SJCRH30 (cell line): Measurements from ENCODE around the gene MRO. TPM values are rescaled to one million over a fixed set of nuclear protein-coding genes. Genes with fewer than 3 reads are reported as not detected.
"Not testable (repeated sequence)": the region's sequence is repeated elsewhere in the genome, so short reads cannot be mapped to it uniquely, and the experiment has no call there.

Experiments used
- DNase-seq, 2 experiments: peaks; one replicate each; pipeline ENCODE4 v3.0.0-alpha.2; 2015 to 2020
- H3K27ac ChIP-seq: fragments of 250-450 bp; sonication (Bioruptor Pico); 2 replicates; pipeline ENCODE4 v1.5.1; 2020; ENCODE audit warnings: mild to moderate bottlenecking, moderate library complexity
- H3K27me3 ChIP-seq: fragments of 250-450 bp; sonication (Bioruptor Pico); 2 replicates; pipeline ENCODE4 v1.5.1; 2020; ENCODE audit warnings: mild to moderate bottlenecking, moderate library complexity
- H3K36me3 ChIP-seq: fragments of 250-450 bp; sonication (Bioruptor Pico); 2 replicates; pipeline ENCODE4 v1.5.1; 2020; ENCODE audit warnings: mild to moderate bottlenecking, moderate library complexity
- H3K4me1 ChIP-seq: fragments of 250-450 bp; sonication (Bioruptor Pico); 2 replicates; pipeline ENCODE4 v1.5.1; 2020; ENCODE audit warnings: mild to moderate bottlenecking, moderate library complexity
- H3K4me3 ChIP-seq: fragments of 250-450 bp; sonication (Bioruptor Pico); 2 replicates; pipeline ENCODE4 v1.5.1; 2020; ENCODE audit warnings: mild to moderate bottlenecking, moderate library complexity
- H3K9me3 ChIP-seq: fragments of 250-450 bp; sonication (Bioruptor Pico); replicated peaks from 2 replicates; pipeline ENCODE4 v1.5.1; 2020; ENCODE audit warnings: mild to moderate bottlenecking, moderate library complexity
- total RNA-seq: library from RNA; depleted of rRNA; stranded (reverse); fragments of >200 nt; shearing (Covaris generic); gene quantifications from 2 replicates; pipeline ENCODE4 v1.2.3, GENCODE V29; 2014; rRNA removed

Gene MRO
- 0.03 and 0.06 TPM in 2 replicates for total RNA-seq

DNA sequence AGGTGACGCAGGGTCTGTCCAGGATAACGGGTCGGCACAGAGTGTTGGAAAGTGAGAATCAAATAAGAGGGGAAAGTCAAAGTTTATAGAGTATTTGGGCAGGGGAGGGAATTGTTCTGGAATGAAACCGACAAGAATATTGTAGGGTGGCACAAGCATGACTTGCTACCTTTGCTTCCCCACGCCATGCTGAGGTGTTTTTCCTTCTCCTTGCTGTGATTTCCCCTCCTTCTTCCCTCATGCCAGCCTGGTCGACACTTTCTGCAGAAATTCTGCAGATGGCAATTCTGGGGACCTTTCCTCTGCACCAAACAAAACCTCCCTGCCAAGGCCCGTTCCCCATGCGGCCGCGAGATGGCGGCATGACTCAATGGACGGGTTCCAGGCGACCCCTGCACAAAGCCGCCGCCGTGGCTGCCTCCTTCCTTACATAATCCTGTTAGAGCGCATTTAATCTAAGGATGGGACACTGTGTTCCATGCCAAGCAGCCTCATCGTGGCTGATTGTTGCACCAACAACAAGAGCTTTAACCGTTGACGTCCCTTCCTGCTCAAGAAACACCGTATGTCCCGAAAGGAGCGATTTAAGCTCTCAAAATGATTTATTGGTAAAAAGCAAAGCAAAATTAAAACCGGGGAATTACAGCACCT, at the start of gene MRO:
TSS of gene MRO (minus strand) at position 289 of the 651 bp plus-strand sequence. CDS start 10,616 bp downstream, outside the sequence.
- no peaks in the 10 kb centered on the region for H3K9me3 ChIP-seq
- H3K4me3 ChIP-seq: peak within 1 kb of the TSS; percentile 21
- H3K36me3 ChIP-seq: no peaks in the 10 kb centered on the region
- DNase-seq: peak; percentile 62 to 81
- peaks cover 4% of the 10 kb centered on the region; the same call in 1 of the 2 replicates for H3K4me1 ChIP-seq
- no peaks in the 10 kb centered on the region for H3K27me3 ChIP-seq
- H3K27ac ChIP-seq: no peak within 1 kb of the TSS

- DNase-seq: no peak
- Histone ChIP-seq H3K9me3 (no peaks in the 10 kb centered on the region), H3K27me3 (no peaks in the 10 kb centered on the region), H3K27ac (no peak overlapping the region), H3K36me3 (no peaks in the 10 kb centered on the region), H3K4me3 (no peak overlapping the region), H3K4me1 (peaks cover 15% of the 10 kb centered on the region)
These were observed 49.3 kb upstream of the MRO start for GRCh38 chr18:50869150-50869549.

GRCh38 chr18:50866765-50867164, 46.9 kb upstream of the MRO start:
- no peak for DNase-seq
- Histone ChIP-seq H3K4me3 (no peak overlapping the region), H3K4me1 (peaks cover 26% of the 10 kb centered on the region), H3K36me3 (no peaks in the 10 kb centered on the region), H3K9me3 (no peaks in the 10 kb centered on the region), H3K27me3 (no peaks in the 10 kb centered on the region), H3K27ac (no peak overlapping the region)

DNA sequence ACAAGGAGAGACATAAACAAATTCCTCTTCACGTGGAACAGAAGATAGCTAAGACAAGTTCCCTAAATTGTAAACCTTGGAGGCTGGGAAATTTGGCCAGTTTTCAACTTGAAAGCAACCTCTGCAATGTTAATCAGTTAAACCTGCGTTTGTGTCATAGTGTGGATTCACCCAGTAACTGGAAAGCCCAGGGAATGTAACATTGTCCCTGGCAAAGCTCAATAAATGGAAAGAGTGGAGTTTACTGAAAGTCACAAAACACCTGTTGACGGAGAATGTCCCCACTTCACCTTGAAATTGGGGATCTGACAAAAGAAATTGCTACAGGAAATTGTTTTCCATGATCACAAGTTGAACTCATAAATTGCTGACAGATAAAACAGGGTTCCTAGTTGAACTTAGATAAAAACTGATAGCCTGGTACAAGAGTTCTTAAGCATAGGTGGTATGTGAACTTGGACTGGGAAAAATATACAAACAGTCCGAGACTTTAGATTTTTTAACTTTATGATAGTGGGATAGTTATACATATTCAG, 44.1 kb upstream of the MRO start:
- Histone ChIP-seq H3K4me1 (peaks cover 14% of the 10 kb centered on the region), H3K9me3 (no peaks in the 10 kb centered on the region), H3K27ac (no peak overlapping the region), H3K4me3 (no peak overlapping the region), H3K27me3 (no peaks in the 10 kb centered on the region), H3K36me3 (no peaks in the 10 kb centered on the region)
- DNase-seq: no peak

- no peaks in the 10 kb centered on the region for H3K9me3 ChIP-seq
- H3K27ac ChIP-seq: no peak overlapping the region
- H3K4me1 ChIP-seq: peaks cover 11% of the 10 kb centered on the region
- no peaks in the 10 kb centered on the region for H3K36me3 ChIP-seq
- no peak for DNase-seq
- no peak overlapping the region for H3K4me3 ChIP-seq
- no peaks in the 10 kb centered on the region for H3K27me3 ChIP-seq
These were observed 42.6 kb upstream of the MRO start for GRCh38 chr18:50862401-50862800.

- Histone ChIP-seq H3K27ac (no peak overlapping the region), H3K4me1 (peaks cover 11% of the 10 kb centered on the region), H3K4me3 (no peak overlapping the region), H3K27me3 (no peaks in the 10 kb centered on the region), H3K9me3 (no peaks in the 10 kb centered on the region), H3K36me3 (no peaks in the 10 kb centered on the region)
- no peak for DNase-seq
These were observed 41.8 kb upstream of the MRO start for GRCh38 chr18:50861617-50862016.

DNA sequence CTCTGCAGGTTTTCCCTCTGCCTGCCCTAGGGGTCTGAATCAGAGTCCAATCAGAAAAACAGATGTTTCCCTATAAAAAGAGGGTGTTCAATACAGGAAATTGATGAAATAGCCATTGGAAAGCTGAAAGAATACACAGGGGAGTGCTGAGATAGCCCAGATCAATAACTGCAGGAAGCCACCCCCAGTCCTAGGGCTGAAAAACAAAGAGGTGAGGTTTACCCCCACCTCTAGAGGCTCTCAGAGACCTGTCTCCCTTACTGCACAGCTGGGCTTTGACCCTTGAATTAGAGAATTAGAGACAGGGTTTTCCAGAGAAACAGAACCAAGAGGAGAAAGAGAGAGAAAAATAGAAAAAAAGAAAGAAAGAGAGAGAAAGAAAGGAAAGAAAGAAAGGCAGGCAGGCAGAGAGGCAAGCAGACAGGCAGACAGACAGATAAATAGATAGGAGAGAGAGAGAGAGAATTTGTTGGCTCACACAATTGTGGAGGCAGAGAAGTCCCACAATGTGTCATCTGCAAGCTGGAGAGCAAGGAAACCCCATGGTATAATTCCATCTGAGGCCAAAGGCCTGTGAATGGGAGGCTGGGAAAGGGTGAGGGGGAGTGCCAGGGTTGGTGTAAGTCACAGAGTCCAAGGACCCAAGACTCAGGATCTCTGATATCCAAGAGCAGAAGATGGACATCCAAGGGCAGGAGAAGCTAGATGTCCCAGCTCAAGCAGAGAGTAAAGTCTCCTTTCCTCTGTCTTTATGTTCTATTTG, 40.2 kb upstream of the MRO start:
- Histone ChIP-seq H3K27me3 (no peaks in the 10 kb centered on the region), H3K4me1 (peaks cover 11% of the 10 kb centered on the region), H3K9me3 (no peaks in the 10 kb centered on the region), H3K4me3 (no peak overlapping the region), H3K36me3 (no peaks in the 10 kb centered on the region), H3K27ac (no peak overlapping the region)
- DNase-seq: no peak

GRCh38 chr18:50857694-50858093, 37.9 kb upstream of the MRO start:
- no peaks in the 10 kb centered on the region for H3K36me3 ChIP-seq
- H3K4me1 ChIP-seq: peaks cover under 1% of the 10 kb centered on the region; the same call in 1 of the 2 replicates
- H3K27me3 ChIP-seq: no peaks in the 10 kb centered on the region
- DNase-seq: no peak
- H3K9me3 ChIP-seq: no peaks in the 10 kb centered on the region
- no peak overlapping the region for H3K4me3 ChIP-seq
- no peak overlapping the region for H3K27ac ChIP-seq

DNA sequence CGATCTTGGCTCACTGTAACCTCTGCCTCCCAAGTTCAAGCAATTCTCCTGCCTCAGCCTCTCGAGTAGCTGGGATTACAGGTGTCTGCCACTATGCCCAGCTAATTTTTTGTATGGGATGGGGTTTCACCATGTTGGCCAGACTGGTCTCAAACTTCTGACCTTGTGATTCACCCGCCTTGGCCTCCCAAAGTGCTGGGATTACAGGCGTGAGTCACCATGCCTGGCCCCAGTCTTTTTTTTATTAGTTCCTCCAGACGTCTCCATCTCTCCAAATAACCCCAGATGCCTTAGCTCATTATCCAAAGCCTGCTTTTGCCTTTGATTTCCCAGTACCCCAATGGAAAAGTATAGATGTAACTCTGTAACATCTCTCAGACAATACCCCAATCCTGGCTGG, 37.4 kb upstream of the MRO start:
- H3K4me1 ChIP-seq, H3K27me3 ChIP-seq, H3K4me3 ChIP-seq, DNase-seq, H3K36me3 ChIP-seq, H3K27ac ChIP-seq, H3K9me3 ChIP-seq: not testable (repeated sequence)

- DNase-seq: no peak
- no peak overlapping the region for H3K27ac ChIP-seq
- H3K4me3 ChIP-seq: no peak overlapping the region
- no peaks in the 10 kb centered on the region for H3K36me3 ChIP-seq
- no peaks in the 10 kb centered on the region for H3K4me1 ChIP-seq
- no peaks in the 10 kb centered on the region for H3K9me3 ChIP-seq
- H3K27me3 ChIP-seq: no peaks in the 10 kb centered on the region
These were observed 36.4 kb upstream of the MRO start for GRCh38 chr18:50855976-50856757.

DNA sequence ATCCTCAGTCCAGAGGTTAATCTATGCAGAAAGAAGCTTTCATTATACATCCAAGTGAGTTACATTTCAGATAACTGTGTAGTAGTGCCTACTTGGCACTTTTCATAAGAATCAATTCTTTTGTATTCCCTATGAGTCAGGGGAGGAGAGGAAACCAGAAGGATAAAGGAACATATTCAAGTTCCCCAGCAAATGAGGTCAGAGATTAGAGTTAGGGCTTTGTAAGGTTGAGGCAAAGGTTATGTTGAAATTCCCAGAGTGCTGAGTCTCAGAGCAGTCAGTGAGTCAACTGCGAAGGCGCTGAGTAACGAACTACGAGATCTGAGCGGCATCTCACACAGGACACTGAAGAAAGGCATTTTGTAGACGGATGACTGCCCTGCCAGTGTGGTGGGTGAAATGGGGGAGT, 34.1 kb upstream of the MRO start:
- no peak for DNase-seq
- Histone ChIP-seq H3K4me3 (no peak overlapping the region), H3K27me3 (no peaks in the 10 kb centered on the region), H3K36me3 (no peaks in the 10 kb centered on the region), H3K4me1 (no peaks in the 10 kb centered on the region), H3K9me3 (no peaks in the 10 kb centered on the region), H3K27ac (no peak overlapping the region)

DNA sequence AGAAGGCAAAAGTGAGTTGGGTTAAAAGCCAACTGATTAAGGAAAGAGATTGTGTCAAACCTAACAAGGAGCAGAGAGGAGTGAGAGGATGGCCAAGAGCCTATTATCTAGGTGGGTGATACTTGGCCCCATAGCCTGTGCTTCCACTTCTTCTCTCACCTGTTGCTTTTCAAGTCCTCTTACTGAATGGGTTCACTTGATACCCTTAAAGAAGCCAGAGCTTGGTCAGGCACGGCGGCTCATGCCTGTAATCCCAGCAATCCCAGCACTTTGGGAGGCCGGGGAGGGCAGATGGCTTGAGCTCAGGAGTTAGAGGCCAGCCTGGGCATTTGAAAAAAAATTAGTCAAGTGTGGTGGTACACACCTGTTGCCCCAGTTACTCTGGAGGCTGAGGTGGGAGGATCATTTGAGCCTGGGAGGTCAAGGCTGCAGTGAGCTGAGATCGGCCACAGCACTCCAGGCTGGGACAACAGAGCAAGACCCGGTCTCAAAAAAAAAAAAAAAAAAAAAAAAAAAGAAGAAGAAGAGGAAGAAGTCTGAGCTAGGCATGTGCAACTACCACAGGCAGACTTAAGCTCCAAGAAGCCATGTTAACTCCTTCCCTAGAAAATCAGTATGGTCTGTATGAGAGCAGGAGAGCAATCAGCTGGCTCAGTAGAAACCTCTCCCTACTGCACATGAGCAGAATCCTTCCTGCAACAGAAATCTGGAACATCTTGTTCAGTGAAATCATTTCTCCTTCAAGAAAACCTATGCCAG, 30.7 kb upstream of the MRO start:
- H3K27ac ChIP-seq: no peak overlapping the region
- H3K9me3 ChIP-seq: no peaks in the 10 kb centered on the region

DNA sequence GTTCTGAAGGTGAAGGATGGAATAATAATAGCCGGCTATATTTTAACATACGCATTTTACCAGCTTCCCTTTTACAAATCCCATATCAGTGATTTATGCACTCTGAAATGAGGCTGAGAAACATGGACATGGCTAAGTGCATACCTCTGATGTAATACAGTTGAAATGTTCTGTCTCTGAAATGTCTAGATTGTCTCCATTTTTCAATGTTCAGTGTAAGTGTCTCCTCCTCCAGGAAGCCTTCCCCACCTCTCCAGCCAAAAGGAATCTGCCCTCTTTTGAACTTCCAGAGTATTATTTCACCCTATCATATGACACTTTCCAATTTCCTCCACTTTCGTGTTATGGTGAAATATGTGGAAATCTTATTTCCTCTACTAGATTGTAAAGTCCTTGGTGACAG, 29.6 kb upstream of the MRO start:
- Histone ChIP-seq H3K9me3 (no peaks in the 10 kb centered on the region), H3K27me3 (no peaks in the 10 kb centered on the region), H3K36me3 (no peaks in the 10 kb centered on the region), H3K4me3 (no peak overlapping the region), H3K4me1 (no peaks in the 10 kb centered on the region), H3K27ac (no peak overlapping the region)
- DNase-seq: no peak

More for the DNA sequence above, 30.7 kb upstream of the MRO start:
- H3K4me1 ChIP-seq: no peaks in the 10 kb centered on the region
- no peaks in the 10 kb centered on the region for H3K27me3 ChIP-seq
- no peak overlapping the region for H3K4me3 ChIP-seq
- no peaks in the 10 kb centered on the region for H3K36me3 ChIP-seq
- no peak for DNase-seq

DNA sequence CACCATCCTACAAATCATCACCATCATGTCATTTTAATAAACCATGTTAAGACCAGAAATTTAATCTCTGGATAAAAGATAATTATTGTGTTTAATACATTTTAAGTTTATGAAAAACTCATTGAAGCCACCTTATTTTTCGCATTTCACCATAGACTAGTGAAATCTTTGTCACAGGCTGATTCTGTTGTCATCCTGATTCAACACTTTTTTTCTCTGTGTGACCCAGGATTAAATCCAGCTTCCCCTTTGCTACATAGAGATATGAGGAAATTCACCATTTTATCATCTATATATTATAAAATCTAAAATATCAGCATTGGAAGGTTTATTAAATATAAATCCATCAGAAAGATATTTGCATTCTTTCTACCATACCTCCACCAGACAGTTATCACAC, 29.2 kb upstream of the MRO start:
- Histone ChIP-seq H3K27ac (no peak overlapping the region), H3K36me3 (no peaks in the 10 kb centered on the region), H3K9me3 (no peaks in the 10 kb centered on the region), H3K27me3 (no peaks in the 10 kb centered on the region), H3K4me1 (no peaks in the 10 kb centered on the region), H3K4me3 (no peak overlapping the region)
- no peak for DNase-seq
